Measurements from ENCODE around the gene GDF15.
A peak's percentile ranks its signal among the peaks of the same experiment; 100 is the strongest.
"Not testable (repeated sequence)": the region's sequence is repeated elsewhere in the genome, so short reads cannot be mapped to it uniquely, and the experiment has no call there.

Gene GDF15

DNA sequence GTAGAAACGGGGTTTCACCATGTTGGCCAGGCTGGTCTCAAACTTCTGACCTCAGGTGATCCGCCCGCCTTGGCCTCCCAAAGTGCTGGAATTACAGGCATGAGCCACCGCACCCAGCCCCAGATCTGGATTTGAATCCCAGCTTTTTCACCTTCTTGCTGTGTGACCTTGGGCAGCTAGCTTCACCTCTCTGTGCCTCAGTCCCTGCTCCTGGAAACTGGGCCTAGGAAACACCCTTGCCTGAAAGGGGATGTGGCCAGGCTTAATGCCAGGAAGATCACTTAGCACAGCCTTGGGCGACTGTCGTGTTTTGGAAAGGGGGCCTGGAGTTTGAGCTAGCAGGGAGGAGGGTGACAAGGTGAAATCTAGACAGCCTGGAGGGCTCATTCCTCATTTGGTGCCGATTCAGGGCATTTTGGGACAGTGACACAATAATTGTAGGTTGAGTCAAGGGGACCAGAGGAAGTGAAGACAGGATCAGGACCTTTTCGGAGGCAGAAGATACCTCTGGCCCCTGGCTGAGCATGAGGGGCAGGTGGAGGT, 43.8 kb upstream of the GDF15 start:
- no peak overlapping the region for H3K4me3 ChIP-seq (ENCODE audit: control insufficient read depth, low read depth, low read length)
- no peak for TF ChIP-seq CTCF (IDR thresholded peaks at IDR 0.05; ENCODE audit: control insufficient read depth, insufficient read depth, low read depth, low read length, missing control alignments)
- no peak for DNase-seq (ENCODE audit: low read depth)

GRCh38 chr19:18344582-18344950, 41.4 kb upstream of the GDF15 start:
- no peak overlapping the region for H3K4me3 ChIP-seq (ENCODE audit: control insufficient read depth, low read depth, low read length)
- no peak for DNase-seq (ENCODE audit: low read depth)
- no peak for TF ChIP-seq CTCF (IDR thresholded peaks at IDR 0.05; ENCODE audit: control insufficient read depth, insufficient read depth, low read depth, low read length, missing control alignments)

DNA sequence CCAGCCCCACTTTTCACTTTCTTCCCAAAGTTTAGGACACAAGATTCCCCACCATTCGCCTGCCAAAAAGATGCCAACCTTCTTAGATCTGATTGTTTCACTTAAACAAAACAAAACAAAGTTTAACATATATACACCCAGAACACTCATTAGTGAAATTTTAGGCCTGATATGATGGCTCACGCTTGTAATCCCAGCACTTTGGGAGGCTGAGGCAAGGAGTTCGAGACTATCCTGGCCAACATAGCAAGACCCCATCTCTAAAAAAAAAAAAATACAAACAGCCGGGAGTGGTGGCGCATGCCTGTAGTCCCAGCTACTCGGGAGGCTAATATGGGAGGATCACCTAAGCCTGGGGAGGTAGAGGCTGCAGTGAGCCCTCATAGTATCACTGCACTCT, 40.7 kb upstream of the GDF15 start:
- TF ChIP-seq CTCF (IDR thresholded peaks at IDR 0.05; ENCODE audit: control insufficient read depth, insufficient read depth, low read depth, low read length, missing control alignments), result no peak
- H3K4me3 ChIP-seq (ENCODE audit: control insufficient read depth, low read depth, low read length), result no peak overlapping the region
- no peak for DNase-seq (ENCODE audit: low read depth)

GRCh38 chr19:18346091-18346490, 39.9 kb upstream of the GDF15 start:
- no peak for TF ChIP-seq CTCF (IDR thresholded peaks at IDR 0.05; ENCODE audit: control insufficient read depth, insufficient read depth, low read depth, low read length, missing control alignments)
- DNase-seq (ENCODE audit: low read depth), result no peak
- H3K4me3 ChIP-seq (ENCODE audit: control insufficient read depth, low read depth, low read length), result no peak overlapping the region

DNA sequence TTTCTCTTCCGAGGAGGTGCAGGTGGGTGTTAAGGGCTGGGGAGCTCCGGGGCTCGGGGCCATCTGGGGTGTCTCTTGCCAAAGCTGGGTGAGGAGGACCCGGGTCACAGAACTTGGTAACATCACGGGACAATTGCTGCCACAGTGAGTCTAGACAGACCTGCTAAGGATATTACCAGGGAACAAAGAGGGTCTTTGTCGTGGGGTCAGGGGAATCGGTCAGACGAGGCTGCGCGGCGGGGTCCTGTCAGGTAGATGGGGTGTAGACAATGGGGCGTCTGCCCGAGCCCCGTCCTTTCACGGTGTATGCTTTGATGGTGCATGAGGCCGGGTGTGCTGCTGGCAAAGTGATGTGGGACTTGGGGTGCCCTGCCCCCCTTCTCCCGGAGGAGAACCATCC, 37.8 kb upstream of the GDF15 start:
- no peak for DNase-seq (ENCODE audit: low read depth)
- TF ChIP-seq CTCF (IDR thresholded peaks at IDR 0.05; ENCODE audit: control insufficient read depth, insufficient read depth, low read depth, low read length, missing control alignments), result no peak

DNA sequence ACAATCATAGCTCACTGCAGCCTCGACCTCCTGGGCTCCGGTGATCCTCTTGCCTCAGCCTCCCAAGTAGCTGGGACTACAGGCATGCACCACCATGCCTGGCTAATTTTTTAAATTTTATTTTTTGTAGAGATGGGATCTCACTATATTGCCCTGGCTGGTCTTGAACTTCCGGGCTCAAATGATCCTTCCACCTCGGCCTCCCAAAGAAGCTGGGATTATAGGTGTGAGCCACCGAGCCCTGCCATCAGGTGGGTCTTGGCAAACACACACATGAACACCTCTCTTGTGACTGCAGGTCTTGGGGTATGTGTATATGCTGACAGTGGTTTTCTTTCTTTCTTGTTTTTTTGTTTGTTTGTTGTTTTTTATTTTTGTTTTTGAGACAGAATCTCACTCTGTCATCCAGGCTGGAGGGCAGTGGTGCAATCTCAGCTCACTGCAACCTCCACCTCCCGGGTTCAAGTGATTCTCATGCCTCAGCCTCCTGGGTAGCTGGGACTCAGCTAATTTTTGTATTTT, 37.1 kb upstream of the GDF15 start:
- DNase-seq (ENCODE audit: low read depth); H3K4me3 ChIP-seq (ENCODE audit: control insufficient read depth, low read depth, low read length): not testable (repeated sequence)

More for the DNA sequence above, 37.8 kb upstream of the GDF15 start:
- H3K4me3 ChIP-seq (ENCODE audit: control insufficient read depth, low read depth, low read length), result no peak overlapping the region

DNA sequence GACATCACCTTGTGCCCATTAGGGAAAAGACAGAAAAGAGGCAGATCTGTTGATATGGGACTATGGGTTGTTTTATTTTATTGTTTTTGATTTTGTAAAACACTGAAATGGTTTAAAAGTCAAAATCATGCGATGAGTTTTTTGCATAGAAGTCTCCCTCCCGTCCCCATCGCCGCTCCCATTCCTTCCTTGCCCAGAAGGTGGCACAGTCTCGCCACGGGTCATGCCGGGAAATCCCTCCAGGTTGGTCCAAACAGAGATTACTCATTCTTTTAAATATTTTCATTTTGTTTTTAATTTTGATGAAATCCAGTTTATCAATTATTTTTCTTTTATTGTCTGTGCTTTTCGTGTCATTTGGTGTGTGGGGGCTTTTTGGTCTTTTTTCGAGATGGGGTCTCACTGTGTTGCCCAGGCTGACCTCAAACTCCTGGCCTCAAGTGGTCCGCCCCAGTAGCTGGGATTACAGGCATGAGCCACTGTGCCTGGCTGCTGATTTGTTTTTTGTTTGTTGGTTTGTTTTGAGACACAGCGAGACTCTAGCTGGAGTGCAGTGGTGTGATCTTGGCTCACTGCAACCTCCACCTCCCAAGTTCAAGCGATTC, 36.3 kb upstream of the GDF15 start:
- DNase-seq (ENCODE audit: low read depth), result peak; percentile 18
- peak; percentile 91 for TF ChIP-seq CTCF (IDR thresholded peaks at IDR 0.05; ENCODE audit: control insufficient read depth, insufficient read depth, low read depth, low read length, missing control alignments)
- H3K4me3 ChIP-seq (ENCODE audit: control insufficient read depth, low read depth, low read length), result no peak overlapping the region

Data from AG09309 (cell line).